HG03378 (cell line): ENCODE results near the gene FOXP1.

ENCODE experiments used
- ATAC-seq: cut with Tn5 transposase; IDR thresholded peaks from one replicate; pipeline ENCODE4 v1.9.1; 2021; ENCODE audit warnings: mild to moderate bottlenecking, moderate library complexity; ENCODE audit not compliant: unreplicated experiment

The FOXP1 gene

GRCh38 chr3:71587958-71588357 lies 4.4 kb upstream of the FOXP1 start:
- no peak for ATAC-seq

GRCh38 chr3:71586810-71587242 lies 3.3 kb upstream of the FOXP1 start:
- no peak for ATAC-seq

- no peak for ATAC-seq
Observed at GRCh38 chr3:71585887-71586809, 2.6 kb upstream of the FOXP1 start.

- no peak for ATAC-seq
Observed at GRCh38 chr3:71585131-71585530, 1.6 kb upstream of the FOXP1 start.

- no peak for ATAC-seq
Observed at GRCh38 chr3:71584394-71585011, 975 bp upstream of the FOXP1 start.

- ATAC-seq, result no peak
Observed at GRCh38 chr3:71582612-71583565, 639 bp downstream of the FOXP1 start.

- ATAC-seq, result no peak
Observed at GRCh38 chr3:71582036-71582611, 1.4 kb downstream of the FOXP1 start.

GRCh38 chr3:71581457-71582035 lies 2.0 kb downstream of the FOXP1 start:
- no peak for ATAC-seq

GRCh38 chr3:71580636-71581456 lies 2.7 kb downstream of the FOXP1 start:
- no peak for ATAC-seq

GRCh38 chr3:71579935-71580406 lies 3.6 kb downstream of the FOXP1 start:
- ATAC-seq, result no peak

- no peak for ATAC-seq
Observed at GRCh38 chr3:71579326-71579934, 4.1 kb downstream of the FOXP1 start.

GRCh38 chr3:71578054-71578751 lies 5.3 kb downstream of the FOXP1 start:
- no peak for ATAC-seq

- no peak for ATAC-seq
Observed at GRCh38 chr3:71577011-71577410, 6.5 kb downstream of the FOXP1 start.

GRCh38 chr3:71575433-71575832 lies 8.1 kb downstream of the FOXP1 start:
- ATAC-seq, result no peak

- ATAC-seq, result no peak
Observed at GRCh38 chr3:71573181-71573580, 10.3 kb downstream of the FOXP1 start.

- no peak for ATAC-seq
Observed at GRCh38 chr3:71570546-71570945, 13.0 kb downstream of the FOXP1 start.

- no peak for ATAC-seq
Observed at GRCh38 chr3:71568207-71568606, 15.3 kb downstream of the FOXP1 start.

GRCh38 chr3:71566776-71567175 lies 16.8 kb downstream of the FOXP1 start:
- no peak for ATAC-seq
